ENCODE results near the gene C4orf46. TPM values are rescaled to one million over a fixed set of nuclear protein-coding genes. Genes with fewer than 3 reads are reported as not detected.
"Not testable (repeated sequence)": the region's sequence is repeated elsewhere in the genome, so short reads cannot be mapped to it uniquely, and the experiment has no call there.

C4orf46 gene
- total RNA-seq: 16.7 and 18.8 TPM in 2 replicates

- Mint-ChIP-seq H3K27ac (peak within 1 kb of the TSS; percentile 95), H3K36me3 (ENCODE audit: low read depth) (peaks cover 2% of the 10 kb centered on the region), H3K9me3 (no peaks in the 10 kb centered on the region), H3K27me3 (peaks cover 1% of the 10 kb centered on the region), H3K4me1 (peaks cover 22% of the 10 kb centered on the region), H3K4me3 (peak within 1 kb of the TSS; percentile 99)
- DNase-seq: no peak
- intact Hi-C loops (cut with micrococcal nuclease): loop anchor here (1.0 to 5.0 kb wide), 6 partner anchors 52 to 535 kb away; partner anchors contain the start of genes FNIP2 and PPID
Measured at GRCh38 chr4:158671665-158671914, at the start of gene C4orf46. C4orf46 (minus strand) TSS chr4:158671887; CDS start chr4:158671801, 86 bp downstream.

- Mint-ChIP-seq H3K36me3 (ENCODE audit: low read depth) (peaks cover 78% of the 10 kb centered on the region), H3K27me3 (no peaks in the 10 kb centered on the region), H3K4me3 (no peak overlapping the region), H3K9me3 (no peaks in the 10 kb centered on the region), H3K27ac (no peak overlapping the region), H3K4me1 (peaks cover 21% of the 10 kb centered on the region)
- intact Hi-C loops (cut with micrococcal nuclease): no loop called here
- DNase-seq: no peak
Measured at GRCh38 chr4:158715802-158716201, 44.1 kb upstream of the C4orf46 start.

DNA sequence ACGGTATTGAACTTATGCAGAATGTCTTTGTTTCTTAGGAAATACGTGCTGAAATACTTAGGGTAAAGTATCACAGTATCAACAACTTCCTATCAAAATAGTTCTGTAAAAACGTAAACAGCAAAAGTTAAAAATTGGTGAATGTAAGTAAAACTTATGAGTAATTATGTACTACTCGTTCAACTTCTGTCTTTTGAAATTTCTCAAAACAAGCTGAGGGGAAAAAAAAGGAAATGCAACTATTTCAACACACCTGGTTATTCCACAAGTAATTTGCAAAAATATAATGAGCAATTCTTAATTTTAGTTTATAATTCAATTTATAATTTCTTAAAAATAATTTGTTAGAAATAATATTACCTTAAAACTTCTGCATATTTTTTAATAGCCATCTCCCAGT lies 43.2 kb upstream of the C4orf46 start:
- no peak overlapping the region for H3K27ac Mint-ChIP-seq
- intact Hi-C loops (cut with micrococcal nuclease): no loop called here
- no peak overlapping the region for H3K4me3 Mint-ChIP-seq
- H3K4me1 Mint-ChIP-seq: peaks cover 19% of the 10 kb centered on the region
- H3K9me3 Mint-ChIP-seq: no peaks in the 10 kb centered on the region
- no peaks in the 10 kb centered on the region for H3K27me3 Mint-ChIP-seq
- H3K36me3 Mint-ChIP-seq (ENCODE audit: low read depth): peaks cover 81% of the 10 kb centered on the region
- no peak for DNase-seq

GRCh38 chr4:158712622-158713021 lies 40.9 kb upstream of the C4orf46 start:
- DNase-seq; H3K27me3 Mint-ChIP-seq; H3K4me3 Mint-ChIP-seq; H3K4me1 Mint-ChIP-seq; intact Hi-C loops (cut with micrococcal nuclease); H3K27ac Mint-ChIP-seq; H3K9me3 Mint-ChIP-seq: not testable (repeated sequence)
- peaks cover 68% of the 10 kb centered on the region for H3K36me3 Mint-ChIP-seq (ENCODE audit: low read depth)

- intact Hi-C loops (cut with micrococcal nuclease): no loop called here
- peaks cover 1% of the 10 kb centered on the region for H3K4me1 Mint-ChIP-seq
- H3K27me3 Mint-ChIP-seq: no peaks in the 10 kb centered on the region
- H3K27ac Mint-ChIP-seq: no peak overlapping the region
- no peak overlapping the region for H3K4me3 Mint-ChIP-seq
- H3K36me3 Mint-ChIP-seq (ENCODE audit: low read depth): peaks cover 68% of the 10 kb centered on the region
- no peaks in the 10 kb centered on the region for H3K9me3 Mint-ChIP-seq
- DNase-seq: no peak
Measured at GRCh38 chr4:158710814-158711213, 39.1 kb upstream of the C4orf46 start.

DNA sequence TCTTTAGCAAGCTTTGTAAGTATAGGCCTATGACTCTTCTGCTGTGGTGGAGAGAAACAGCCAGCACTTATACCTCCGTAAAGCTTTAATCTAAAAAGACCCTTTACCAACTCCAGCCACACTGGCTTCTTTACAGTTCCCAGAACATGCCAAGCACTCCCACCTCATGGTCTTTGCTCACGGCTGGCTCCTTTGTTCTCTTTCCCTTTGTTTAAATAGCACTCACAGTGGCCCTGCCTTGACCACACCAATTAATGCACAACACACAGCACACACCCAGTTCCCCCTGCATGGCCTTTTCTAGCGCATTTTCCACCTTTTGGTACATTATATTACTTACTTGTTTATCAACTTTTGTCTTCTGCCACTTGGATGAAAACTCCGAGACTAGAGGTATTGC lies 32.6 kb upstream of the C4orf46 start:
- intact Hi-C loops (cut with micrococcal nuclease): no loop called here
- Mint-ChIP-seq H3K27ac (no peak overlapping the region), H3K36me3 (ENCODE audit: low read depth) (peaks cover 37% of the 10 kb centered on the region), H3K4me1 (no peaks in the 10 kb centered on the region), H3K4me3 (no peak overlapping the region), H3K27me3 (no peaks in the 10 kb centered on the region), H3K9me3 (no peaks in the 10 kb centered on the region)
- DNase-seq: no peak

DNA sequence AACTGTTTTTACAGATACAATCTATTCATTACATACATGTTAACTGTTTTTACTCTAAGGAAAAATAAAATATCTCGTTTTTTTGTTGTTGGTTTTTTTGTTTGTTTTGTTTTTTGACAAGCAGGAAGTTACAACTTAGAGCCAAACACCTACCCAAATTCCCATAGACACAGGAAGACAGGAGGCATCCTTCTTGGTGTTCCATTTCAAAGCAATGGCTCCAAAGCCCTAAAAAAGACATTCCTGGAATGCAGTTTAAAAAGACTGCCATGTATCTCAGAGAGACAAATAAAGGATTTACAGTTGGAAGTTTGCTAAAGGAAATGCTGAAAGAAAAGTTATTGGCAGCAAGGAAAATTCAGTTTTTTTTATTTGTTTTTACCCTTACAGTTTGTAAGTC lies 17.1 kb upstream of the C4orf46 start:
- H3K27me3 Mint-ChIP-seq: no peaks in the 10 kb centered on the region
- H3K9me3 Mint-ChIP-seq: no peaks in the 10 kb centered on the region
- H3K36me3 Mint-ChIP-seq (ENCODE audit: low read depth): peaks cover 5% of the 10 kb centered on the region
- no peak overlapping the region for H3K27ac Mint-ChIP-seq
- intact Hi-C loops (cut with micrococcal nuclease): no loop called here
- no peak for DNase-seq
- H3K4me3 Mint-ChIP-seq: no peak overlapping the region
- no peaks in the 10 kb centered on the region for H3K4me1 Mint-ChIP-seq

GRCh38 chr4:158682066-158682465 lies 10.4 kb upstream of the C4orf46 start:
- intact Hi-C loops (cut with micrococcal nuclease): no loop called here
- no peaks in the 10 kb centered on the region for H3K4me1 Mint-ChIP-seq
- DNase-seq: no peak
- no peaks in the 10 kb centered on the region for H3K27me3 Mint-ChIP-seq
- no peaks in the 10 kb centered on the region for H3K9me3 Mint-ChIP-seq
- peaks cover 8% of the 10 kb centered on the region for H3K36me3 Mint-ChIP-seq (ENCODE audit: low read depth)
- H3K27ac Mint-ChIP-seq: no peak overlapping the region
- no peak overlapping the region for H3K4me3 Mint-ChIP-seq

GRCh38 chr4:158681629-158682028 lies 9.9 kb upstream of the C4orf46 start:
- Mint-ChIP-seq H3K27me3 (no peaks in the 10 kb centered on the region), H3K36me3 (ENCODE audit: low read depth) (peaks cover 7% of the 10 kb centered on the region), H3K4me1 (no peaks in the 10 kb centered on the region), H3K27ac (no peak overlapping the region), H3K4me3 (no peak overlapping the region), H3K9me3 (no peaks in the 10 kb centered on the region)
- DNase-seq: no peak
- intact Hi-C loops (cut with micrococcal nuclease): no loop called here

- intact Hi-C loops (cut with micrococcal nuclease): no loop called here
- Mint-ChIP-seq H3K4me1 (peaks cover 4% of the 10 kb centered on the region), H3K27ac (no peak overlapping the region), H3K27me3 (no peaks in the 10 kb centered on the region), H3K9me3 (no peaks in the 10 kb centered on the region), H3K36me3 (ENCODE audit: low read depth) (peaks cover 7% of the 10 kb centered on the region), H3K4me3 (no peak overlapping the region)
- DNase-seq: no peak
Measured at GRCh38 chr4:158678767-158679166, 7.1 kb upstream of the C4orf46 start.

GRCh38 chr4:158676076-158676475 lies 4.4 kb upstream of the C4orf46 start:
- intact Hi-C loops (cut with micrococcal nuclease): no loop called here
- Mint-ChIP-seq H3K27ac (no peak overlapping the region), H3K4me3 (no peak overlapping the region), H3K27me3 (peaks cover 1% of the 10 kb centered on the region), H3K36me3 (ENCODE audit: low read depth) (peaks cover 5% of the 10 kb centered on the region), H3K4me1 (peaks cover 11% of the 10 kb centered on the region), H3K9me3 (no peaks in the 10 kb centered on the region)
- no peak for DNase-seq

DNA sequence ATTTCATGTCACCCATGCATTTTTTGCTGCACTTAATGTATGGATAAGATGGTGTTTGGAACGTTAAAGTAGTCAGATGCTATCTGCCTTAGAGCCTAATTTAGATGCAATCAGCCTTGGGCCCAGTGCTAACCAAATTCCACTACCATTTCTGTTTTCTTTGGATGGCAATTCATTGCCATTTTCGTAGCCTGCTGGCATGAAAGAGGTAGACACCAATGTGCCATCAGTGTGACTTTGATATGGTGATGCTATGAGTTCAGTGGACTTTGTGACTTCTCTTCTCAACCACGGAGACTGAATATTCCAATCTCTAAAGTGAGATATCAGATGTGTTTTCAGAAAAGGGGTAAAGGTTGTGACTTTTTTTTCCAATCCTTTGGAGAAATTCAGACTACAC lies 1.9 kb upstream of the C4orf46 start:
- peak overlapping the region; percentile 10 for H3K4me3 Mint-ChIP-seq
- peaks cover 1% of the 10 kb centered on the region for H3K27me3 Mint-ChIP-seq
- peaks cover 22% of the 10 kb centered on the region for H3K4me1 Mint-ChIP-seq

DNA sequence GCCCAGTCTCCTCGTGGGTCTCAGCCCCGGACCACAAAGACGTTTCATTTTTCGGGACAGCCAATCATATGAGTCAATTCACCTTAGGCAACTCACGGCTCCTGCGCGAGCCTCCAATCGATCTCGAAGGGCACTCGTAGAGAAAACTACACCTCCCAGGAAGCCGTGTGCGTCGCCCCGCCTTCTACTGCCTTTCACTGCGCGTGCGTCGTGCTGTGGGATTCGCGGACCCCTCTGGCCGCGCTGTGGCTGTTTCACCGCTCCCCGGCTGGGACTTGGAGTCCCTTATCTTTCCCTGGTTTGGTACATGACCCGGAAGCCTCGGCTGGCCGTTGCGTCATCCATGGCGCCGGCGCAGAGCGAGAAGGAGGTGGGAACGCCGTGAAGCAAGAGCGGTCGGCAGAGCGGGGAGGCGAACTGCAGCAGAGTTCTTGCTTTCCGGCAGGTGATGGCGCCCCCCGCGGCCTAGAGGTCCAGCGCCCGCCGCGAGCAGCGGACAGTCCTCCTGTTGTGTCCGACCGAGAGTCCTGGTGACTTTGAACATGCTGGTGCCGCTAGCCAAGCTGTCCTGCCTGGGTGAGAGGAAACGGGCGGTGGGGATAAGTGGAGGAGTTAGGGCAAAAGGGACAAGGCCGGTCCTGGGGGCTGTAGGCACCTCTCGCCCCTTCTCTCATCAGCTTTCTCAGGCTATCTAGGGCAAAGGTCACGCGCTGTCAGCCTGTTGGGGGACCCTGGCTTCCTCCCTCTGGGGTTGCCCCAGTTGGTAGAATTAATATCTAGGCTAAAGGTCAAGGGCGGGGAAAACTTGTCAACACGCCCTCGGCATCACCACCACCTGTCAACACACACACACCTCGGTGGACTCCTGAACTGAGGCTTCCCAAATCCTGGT lies 474 bp upstream of the C4orf46 start, which contains the start of gene ETFDH:
Gene ETFDH, plus strand, starts transcription at position 382 of the 892 bp plus-strand sequence. Its CDS starts 161 bp downstream, at position 543.
- H3K27ac Mint-ChIP-seq: peak within 1 kb of the TSS; percentile 95

More for the DNA sequence above, 1.9 kb upstream of the C4orf46 start:
- no peak for DNase-seq
- intact Hi-C loops (cut with micrococcal nuclease): loop anchor here (5.0 kb wide), 2 partner anchors 149 to 179 kb away; no protein-coding TSS in a partner anchor
- Mint-ChIP-seq H3K27ac (no peak overlapping the region), H3K36me3 (ENCODE audit: low read depth) (peaks cover 5% of the 10 kb centered on the region), H3K9me3 (no peaks in the 10 kb centered on the region)

DNA sequence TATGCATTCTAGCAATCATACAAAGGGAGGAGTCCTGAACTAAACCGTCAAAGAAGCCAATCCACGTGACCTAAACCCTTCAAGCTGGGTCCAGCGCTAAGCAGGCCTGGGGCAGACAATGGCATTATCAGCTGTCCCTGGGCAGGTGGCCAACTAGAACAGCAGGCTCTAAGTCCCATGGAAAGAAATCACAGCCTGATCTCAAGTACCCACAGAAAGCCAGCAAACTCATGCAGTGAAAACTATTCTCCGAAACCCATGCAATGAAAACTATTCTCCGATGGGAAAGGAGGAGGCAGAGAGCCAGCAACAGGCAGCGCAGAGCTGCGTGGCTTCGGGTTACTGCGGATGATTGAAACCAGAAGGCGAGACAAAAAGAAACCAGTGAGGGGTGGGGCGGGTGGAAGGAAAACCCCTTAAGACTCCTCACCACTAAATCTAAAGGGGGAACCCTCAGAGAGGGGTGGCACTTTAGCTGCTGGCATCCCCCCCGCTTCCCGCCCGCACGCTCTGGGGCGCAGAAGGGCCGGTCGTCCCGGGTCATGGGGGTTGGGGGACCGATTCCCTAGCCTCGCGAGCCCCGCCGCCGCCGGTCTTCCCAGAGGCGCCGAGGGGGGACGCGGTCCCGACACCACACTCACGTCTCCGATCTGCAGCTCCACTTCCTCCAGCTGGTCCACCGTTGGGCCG lies 567 bp downstream of the C4orf46 start:
- peaks cover 22% of the 10 kb centered on the region for H3K4me1 Mint-ChIP-seq

More for the DNA sequence above, 474 bp upstream of the C4orf46 start, which contains the start of gene ETFDH:
- DNase-seq: peak; percentile 99
- Mint-ChIP-seq H3K27me3 (peaks cover 1% of the 10 kb centered on the region), H3K9me3 (no peaks in the 10 kb centered on the region), H3K4me1 (peaks cover 22% of the 10 kb centered on the region), H3K4me3 (peak within 1 kb of the TSS; percentile 99), H3K36me3 (ENCODE audit: low read depth) (peaks cover 2% of the 10 kb centered on the region)
- intact Hi-C loops (cut with micrococcal nuclease): loop anchor here (1.0 to 5.0 kb wide), 7 partner anchors 51 to 534 kb away; partner anchors contain the start of genes FNIP2, PPID and RAPGEF2

More for the DNA sequence above, 567 bp downstream of the C4orf46 start:
- Mint-ChIP-seq H3K36me3 (ENCODE audit: low read depth) (peaks cover 5% of the 10 kb centered on the region), H3K4me3 (peak overlapping the region; percentile 99), H3K27me3 (peaks cover 1% of the 10 kb centered on the region), H3K9me3 (no peaks in the 10 kb centered on the region), H3K27ac (peak overlapping the region; percentile 95)
- intact Hi-C loops (cut with micrococcal nuclease): loop anchor here (1.0 to 5.0 kb wide), 6 partner anchors 52 to 535 kb away; partner anchors contain the start of genes FNIP2 and PPID
- peak; percentile 87 for DNase-seq

Data from activated CD4-positive, alpha-beta T cell treated with anti-CD3 and anti-CD28 coated beads, Interleukin-2, amount 10 ng/mL, durations not matched to agents 24 days and 14 days (primary cell).